Measurements from ENCODE around the gene PKMYT1.

Gene PKMYT1

DNA sequence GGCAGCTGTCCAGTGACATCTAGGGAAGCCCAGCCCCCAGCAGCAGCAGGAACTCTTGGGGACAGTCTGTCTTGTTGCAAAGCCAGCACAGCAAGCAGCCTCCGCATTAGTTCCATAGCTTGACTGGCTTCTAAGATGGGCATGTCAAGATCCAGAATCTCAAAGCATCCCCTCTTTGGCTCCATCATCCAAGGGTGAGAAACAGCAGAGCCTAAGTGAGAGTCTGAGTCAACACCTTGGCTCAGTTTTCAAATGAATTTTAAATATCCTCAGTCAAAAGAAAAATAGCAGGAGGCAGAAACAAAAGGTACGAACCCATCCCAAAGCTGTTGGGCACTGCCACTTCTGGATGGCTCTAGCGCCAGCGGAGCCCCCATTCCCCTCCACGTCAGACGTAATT is 34.7 kb upstream of the PKMYT1 start:
- Histone ChIP-seq H3K4me1 (ENCODE audit: control insufficient read depth, insufficient read depth, low read length) (peaks cover 21% of the 10 kb centered on the region), H3K9ac (ENCODE audit: low read depth, low read length) (no peak overlapping the region), H3K36me3 (ENCODE audit: control insufficient read depth, insufficient read depth, low read length) (peaks cover 20% of the 10 kb centered on the region), H3K4me3 (ENCODE audit: low read depth, low read length) (no peak overlapping the region), H3K9me3 (ENCODE audit: control insufficient read depth, insufficient read depth, low read length) (no peaks in the 10 kb centered on the region), H3K27me3 (ENCODE audit: control insufficient read depth, insufficient read depth, low read length) (peaks cover 5% of the 10 kb centered on the region)

GRCh38 chr16:3013998-3014690 is 33.9 kb upstream of the PKMYT1 start:
- H3K9ac ChIP-seq (ENCODE audit: low read depth, low read length), result no peak overlapping the region
- peaks cover 25% of the 10 kb centered on the region for H3K4me1 ChIP-seq (ENCODE audit: control insufficient read depth, insufficient read depth, low read length)
- H3K36me3 ChIP-seq (ENCODE audit: control insufficient read depth, insufficient read depth, low read length), result peaks cover 20% of the 10 kb centered on the region
- H3K4me3 ChIP-seq (ENCODE audit: low read depth, low read length), result peak overlapping the region; percentile 38
- peaks cover 5% of the 10 kb centered on the region for H3K27me3 ChIP-seq (ENCODE audit: control insufficient read depth, insufficient read depth, low read length)
- H3K9me3 ChIP-seq (ENCODE audit: control insufficient read depth, insufficient read depth, low read length), result no peaks in the 10 kb centered on the region

GRCh38 chr16:3013491-3013951 is 33.3 kb upstream of the PKMYT1 start:
- H3K9me3 ChIP-seq (ENCODE audit: control insufficient read depth, insufficient read depth, low read length), result no peaks in the 10 kb centered on the region
- H3K4me3 ChIP-seq (ENCODE audit: low read depth, low read length), result peak overlapping the region; percentile 38
- peaks cover 5% of the 10 kb centered on the region for H3K27me3 ChIP-seq (ENCODE audit: control insufficient read depth, insufficient read depth, low read length)
- peaks cover 20% of the 10 kb centered on the region for H3K36me3 ChIP-seq (ENCODE audit: control insufficient read depth, insufficient read depth, low read length)
- H3K9ac ChIP-seq (ENCODE audit: low read depth, low read length), result no peak overlapping the region
- H3K4me1 ChIP-seq (ENCODE audit: control insufficient read depth, insufficient read depth, low read length), result peaks cover 28% of the 10 kb centered on the region

GRCh38 chr16:3012828-3013420 is 32.7 kb upstream of the PKMYT1 start, which contains the start of gene CLDN9:
CLDN9 (plus strand) TSS chr16:3012923; CDS start chr16:3013363, 440 bp downstream.
- peak within 1 kb of the TSS; percentile 38 for H3K4me3 ChIP-seq (ENCODE audit: low read depth, low read length)
- no peaks in the 10 kb centered on the region for H3K9me3 ChIP-seq (ENCODE audit: control insufficient read depth, insufficient read depth, low read length)
- H3K9ac ChIP-seq (ENCODE audit: low read depth, low read length), result peak within 1 kb of the TSS; percentile 16
- peaks cover 28% of the 10 kb centered on the region for H3K4me1 ChIP-seq (ENCODE audit: control insufficient read depth, insufficient read depth, low read length)
- peaks cover 20% of the 10 kb centered on the region for H3K36me3 ChIP-seq (ENCODE audit: control insufficient read depth, insufficient read depth, low read length)
- H3K27me3 ChIP-seq (ENCODE audit: control insufficient read depth, insufficient read depth, low read length), result peaks cover 5% of the 10 kb centered on the region

GRCh38 chr16:3012246-3012645 is 32.0 kb upstream of the PKMYT1 start:
- H3K9ac ChIP-seq (ENCODE audit: low read depth, low read length), result no peak overlapping the region
- peaks cover 5% of the 10 kb centered on the region for H3K27me3 ChIP-seq (ENCODE audit: control insufficient read depth, insufficient read depth, low read length)
- H3K4me1 ChIP-seq (ENCODE audit: control insufficient read depth, insufficient read depth, low read length), result peaks cover 35% of the 10 kb centered on the region
- no peaks in the 10 kb centered on the region for H3K9me3 ChIP-seq (ENCODE audit: control insufficient read depth, insufficient read depth, low read length)
- H3K4me3 ChIP-seq (ENCODE audit: low read depth, low read length), result peak overlapping the region; percentile 38
- H3K36me3 ChIP-seq (ENCODE audit: control insufficient read depth, insufficient read depth, low read length), result peaks cover 20% of the 10 kb centered on the region

DNA sequence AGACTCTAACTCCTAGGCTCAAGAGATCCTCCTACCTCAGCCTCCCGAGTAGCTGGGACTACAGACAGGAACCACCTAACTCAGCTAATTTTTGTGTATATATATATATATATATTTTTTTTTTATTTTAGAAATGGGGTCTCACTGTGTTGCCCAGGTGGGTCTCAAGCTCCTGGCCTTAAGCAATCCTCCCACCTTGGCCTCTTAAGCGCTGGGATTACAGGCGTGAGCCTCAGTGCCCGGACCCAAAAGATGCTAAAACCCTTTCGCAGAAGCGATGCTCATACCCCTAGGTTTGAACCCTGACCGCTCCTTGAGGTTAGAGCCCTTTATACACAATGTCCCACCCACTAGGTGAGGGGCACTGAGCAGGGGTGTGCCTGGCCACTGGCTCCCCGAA is 30.3 kb upstream of the PKMYT1 start:
- Histone ChIP-seq H3K9me3 (ENCODE audit: control insufficient read depth, insufficient read depth, low read length) (no peaks in the 10 kb centered on the region), H3K4me1 (ENCODE audit: control insufficient read depth, insufficient read depth, low read length) (peaks cover 42% of the 10 kb centered on the region), H3K36me3 (ENCODE audit: control insufficient read depth, insufficient read depth, low read length) (peaks cover 12% of the 10 kb centered on the region), H3K27me3 (ENCODE audit: control insufficient read depth, insufficient read depth, low read length) (peaks cover 5% of the 10 kb centered on the region), H3K9ac (ENCODE audit: low read depth, low read length) (no peak overlapping the region), H3K4me3 (ENCODE audit: low read depth, low read length) (peak overlapping the region; percentile 36)

DNA sequence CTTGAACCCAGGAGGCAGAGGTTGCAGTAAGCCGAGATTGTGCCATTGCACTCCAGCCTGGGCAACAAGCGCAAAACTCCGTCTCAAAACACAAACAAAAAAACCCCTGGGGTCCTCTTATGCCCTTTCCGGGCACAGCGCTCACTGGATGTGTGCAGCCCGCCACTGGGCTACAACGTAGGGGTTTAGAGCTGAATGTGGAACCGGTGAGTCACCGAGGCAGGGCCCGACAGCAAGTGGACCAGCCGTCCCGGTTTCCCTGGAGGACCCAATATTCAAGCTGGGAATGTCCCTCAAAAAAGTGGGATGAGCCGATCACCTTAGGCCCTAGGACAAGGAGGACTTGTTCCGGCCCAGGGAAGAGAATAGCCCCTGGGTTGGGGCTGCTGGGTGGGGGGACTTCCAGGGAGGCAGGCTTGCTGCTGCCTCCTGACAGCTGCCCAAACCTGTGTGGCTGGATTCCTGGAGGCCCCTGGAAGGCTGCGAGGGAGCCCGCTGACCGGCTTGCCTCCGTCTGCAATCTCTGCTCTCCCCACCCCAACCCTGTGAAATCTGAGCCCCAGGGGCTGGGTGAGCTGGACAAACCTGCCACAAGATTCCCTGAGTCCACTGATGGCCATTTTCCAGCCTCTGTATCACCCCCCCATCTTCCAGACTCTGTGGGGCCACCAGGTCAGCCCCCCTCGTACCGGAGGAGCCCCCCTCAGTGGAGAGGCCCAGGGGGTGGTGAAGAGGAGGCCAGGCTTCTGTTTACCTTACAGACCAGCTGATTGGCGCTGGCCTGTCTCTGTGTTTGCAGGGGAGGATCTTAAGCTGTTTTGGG is 29.5 kb upstream of the PKMYT1 start:
- H3K4me1 ChIP-seq (ENCODE audit: control insufficient read depth, insufficient read depth, low read length), result peaks cover 42% of the 10 kb centered on the region
- peaks cover 5% of the 10 kb centered on the region for H3K27me3 ChIP-seq (ENCODE audit: control insufficient read depth, insufficient read depth, low read length)
- H3K9ac ChIP-seq (ENCODE audit: low read depth, low read length), result peak overlapping the region; percentile 60
- no peaks in the 10 kb centered on the region for H3K9me3 ChIP-seq (ENCODE audit: control insufficient read depth, insufficient read depth, low read length)
- peak overlapping the region; percentile 58 for H3K4me3 ChIP-seq (ENCODE audit: low read depth, low read length)
- H3K36me3 ChIP-seq (ENCODE audit: control insufficient read depth, insufficient read depth, low read length), result peaks cover 5% of the 10 kb centered on the region

DNA sequence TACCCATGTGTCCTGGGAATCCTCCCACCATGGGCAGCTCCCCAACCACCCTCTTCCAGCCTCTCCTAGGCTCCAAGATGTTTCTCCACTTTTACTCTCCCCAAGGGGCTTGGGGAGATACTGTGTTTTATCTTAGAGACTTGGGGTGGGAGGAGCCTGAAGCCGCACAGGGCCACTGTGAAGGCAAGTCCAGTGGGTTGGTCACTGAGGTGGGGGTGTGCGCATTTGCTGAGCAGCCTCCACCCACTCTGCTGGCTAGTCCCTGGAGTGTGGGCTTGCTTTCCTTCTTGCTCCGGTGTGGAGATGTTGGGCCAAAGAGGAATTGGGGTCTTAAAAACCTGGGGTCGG is 28.4 kb upstream of the PKMYT1 start:
- Histone ChIP-seq H3K4me3 (ENCODE audit: low read depth, low read length) (peak overlapping the region; percentile 50), H3K27me3 (ENCODE audit: control insufficient read depth, insufficient read depth, low read length) (peaks cover 5% of the 10 kb centered on the region), H3K36me3 (ENCODE audit: control insufficient read depth, insufficient read depth, low read length) (no peaks in the 10 kb centered on the region), H3K9me3 (ENCODE audit: control insufficient read depth, insufficient read depth, low read length) (no peaks in the 10 kb centered on the region), H3K9ac (ENCODE audit: low read depth, low read length) (peak overlapping the region; percentile 50), H3K4me1 (ENCODE audit: control insufficient read depth, insufficient read depth, low read length) (peaks cover 37% of the 10 kb centered on the region)

DNA sequence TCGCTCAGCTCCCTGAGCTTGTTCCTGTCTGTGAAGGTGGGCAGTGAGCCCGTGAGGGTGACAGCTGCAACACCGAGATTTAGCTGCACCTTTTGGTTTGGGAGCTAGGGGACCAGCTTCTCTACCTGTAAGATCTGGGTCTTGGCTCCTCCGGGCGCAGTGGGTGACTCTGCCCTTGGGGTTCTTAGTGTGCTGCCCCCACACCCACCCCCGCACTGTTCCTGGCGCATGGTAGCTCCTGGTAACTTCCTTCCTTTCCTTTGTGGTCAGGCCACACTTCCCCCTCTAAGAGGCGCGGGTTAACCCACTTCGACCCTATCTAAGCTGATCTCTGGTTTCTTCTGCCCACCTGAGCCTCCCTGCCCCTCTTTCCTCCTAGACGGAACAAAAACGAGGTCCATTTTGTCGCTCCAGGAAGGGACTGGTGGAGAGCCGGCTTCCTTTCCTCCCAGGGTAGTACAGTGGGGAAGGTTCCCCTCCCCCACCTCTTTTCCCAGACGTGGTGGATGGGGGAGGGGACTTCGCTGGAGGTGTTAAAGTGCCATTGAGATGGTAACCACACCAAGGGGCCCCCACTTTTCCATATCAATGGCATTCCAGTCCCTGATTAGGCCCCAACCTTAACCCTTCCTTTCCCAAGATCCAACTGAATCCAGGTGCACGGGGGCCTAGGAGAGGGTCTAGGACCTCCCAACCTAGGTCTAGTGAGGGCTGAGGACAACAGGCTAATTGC is 27.9 kb upstream of the PKMYT1 start:
- Histone ChIP-seq H3K36me3 (ENCODE audit: control insufficient read depth, insufficient read depth, low read length) (no peaks in the 10 kb centered on the region), H3K9me3 (ENCODE audit: control insufficient read depth, insufficient read depth, low read length) (no peaks in the 10 kb centered on the region), H3K4me1 (ENCODE audit: control insufficient read depth, insufficient read depth, low read length) (peaks cover 33% of the 10 kb centered on the region), H3K27me3 (ENCODE audit: control insufficient read depth, insufficient read depth, low read length) (peaks cover 5% of the 10 kb centered on the region), H3K4me3 (ENCODE audit: low read depth, low read length) (peak overlapping the region; percentile 66), H3K9ac (ENCODE audit: low read depth, low read length) (peak overlapping the region; percentile 95)

GRCh38 chr16:3007059-3007956 is 27.1 kb upstream of the PKMYT1 start:
- Histone ChIP-seq H3K4me1 (ENCODE audit: control insufficient read depth, insufficient read depth, low read length) (peaks cover 30% of the 10 kb centered on the region), H3K9ac (ENCODE audit: low read depth, low read length) (peak overlapping the region; percentile 95), H3K27me3 (ENCODE audit: control insufficient read depth, insufficient read depth, low read length) (peaks cover 5% of the 10 kb centered on the region), H3K36me3 (ENCODE audit: control insufficient read depth, insufficient read depth, low read length) (no peaks in the 10 kb centered on the region), H3K4me3 (ENCODE audit: low read depth, low read length) (peak overlapping the region; percentile 66), H3K9me3 (ENCODE audit: control insufficient read depth, insufficient read depth, low read length) (no peaks in the 10 kb centered on the region)
